GM21528 (cell line): Measurements from ENCODE around the gene MMP24OS.

Experiments
- ATAC-seq: cut with Tn5 transposase; IDR thresholded peaks from one replicate; pipeline ENCODE4 v1.9.1; 2021; ENCODE audit warnings: mild to moderate bottlenecking, moderate library complexity; ENCODE audit not compliant: unreplicated experiment, low FRiP score

Gene MMP24OS

GRCh38 chr20:35307666-35308653 is 30.0 kb upstream of the MMP24OS start:
- ATAC-seq, result no peak

GRCh38 chr20:35306931-35307517 is 29.1 kb upstream of the MMP24OS start:
- no peak for ATAC-seq

GRCh38 chr20:35305682-35306556 is 28.0 kb upstream of the MMP24OS start:
- ATAC-seq, result no peak

GRCh38 chr20:35304956-35305355 is 27.0 kb upstream of the MMP24OS start:
- ATAC-seq, result no peak

GRCh38 chr20:35303735-35304491 is 26.0 kb upstream of the MMP24OS start:
- no peak for ATAC-seq

- ATAC-seq, result no peak
Measured at GRCh38 chr20:35303382-35303734, 25.4 kb upstream of the MMP24OS start.

GRCh38 chr20:35302421-35303335 is 24.8 kb upstream of the MMP24OS start:
- ATAC-seq, result no peak

- ATAC-seq, result no peak
Measured at GRCh38 chr20:35301426-35301825, 23.5 kb upstream of the MMP24OS start.

GRCh38 chr20:35300469-35301262 is 22.7 kb upstream of the MMP24OS start:
- no peak for ATAC-seq

GRCh38 chr20:35299780-35300179 is 21.9 kb upstream of the MMP24OS start:
- no peak for ATAC-seq

- ATAC-seq, result no peak
Measured at GRCh38 chr20:35298264-35298663, 20.3 kb upstream of the MMP24OS start.

GRCh38 chr20:35297740-35298139 is 19.8 kb upstream of the MMP24OS start:
- no peak for ATAC-seq

GRCh38 chr20:35297155-35297554 is 19.2 kb upstream of the MMP24OS start:
- ATAC-seq, result no peak

- ATAC-seq, result no peak
Measured at GRCh38 chr20:35296101-35296554, 18.2 kb upstream of the MMP24OS start.

GRCh38 chr20:35295674-35296073 is 17.8 kb upstream of the MMP24OS start:
- no peak for ATAC-seq

- no peak for ATAC-seq
Measured at GRCh38 chr20:35295058-35295457, 17.1 kb upstream of the MMP24OS start.

GRCh38 chr20:35294293-35294685 is 16.4 kb upstream of the MMP24OS start:
- no peak for ATAC-seq
